GM12874 (cell line): Measurements from ENCODE around the gene VKORC1.

Experiments used
- CTCF ChIP-seq: IDR thresholded peaks from 2 replicates; pipeline ENCODE4 v1.5.1; 2011; ENCODE audit warnings: low read depth, mild to moderate bottlenecking, control low read depth, low read length, moderate library complexity; ENCODE audit not compliant: insufficient read depth

Gene VKORC1

GRCh38 chr16:31050280-31051030, 44.1 kb downstream of the VKORC1 start:
- no peak for TF ChIP-seq CTCF

GRCh38 chr16:31043898-31044481, 50.6 kb downstream of the VKORC1 start:
- no peak for TF ChIP-seq CTCF

GRCh38 chr16:31043352-31043751, 51.2 kb downstream of the VKORC1 start:
- no peak for TF ChIP-seq CTCF

GRCh38 chr16:31042866-31043265, 51.7 kb downstream of the VKORC1 start:
- TF ChIP-seq CTCF: no peak
